SK-N-SH (cell line): ENCODE measurements around the gene ARHGAP31. TPM values are rescaled to one million over a fixed set of nuclear protein-coding genes. Genes with fewer than 3 reads are reported as not detected.

Experiments used
- CTCF ChIA-PET: fragments of 300-600, 350-600 bp; formaldehyde crosslinking; extraction: SDS; loops from one replicate; lab custom pipeline; 2021; lab: Yijun Ruan, JAX
- POLR2A ChIA-PET: fragments of 350-600 bp; sonication (Branson Sonifier 250); formaldehyde crosslinking; extraction: SDS; loops from one replicate; lab custom pipeline; 2020; ENCODE audit warnings: antibody characterized with exemption, inconsistent platforms; lab: Yijun Ruan, JAX
- DNase-seq: peaks from one replicate; pipeline ENCODE4 v3.0.0; 2012
- H2AFZ ChIP-seq: fragments of 200-600 bp; sonication (generic); 2 replicates; pipeline ENCODE4 v1.8.1; 2016; ENCODE audit warnings: antibody characterized with exemption, mild to moderate bottlenecking, low read depth
- H3F3A ChIP-seq: fragments of 200-600 bp; sonication (generic); replicated peaks from 2 replicates; pipeline ENCODE3; 2016; ENCODE audit warnings: antibody characterized with exemption, mild to moderate bottlenecking; ENCODE audit not compliant: insufficient read depth
- H3K27ac ChIP-seq, 2 experiments: fragments of 200-500 bp in 1 of 2; fragments of 200-600 bp in 1 of 2; sonication (Bioruptor generic) in 1 of 2; sonication (generic), shearing (Covaris generic) in 1 of 2; 2 replicates each; pipeline versions ENCODE4 v1.5.1 to v1.6.1; 2014 to 2016; ENCODE audit warnings: low read depth in 2 of 2, inconsistent platforms in 1 of 2, low read length in 1 of 2, mild to moderate bottlenecking in 1 of 2, mixed read lengths in 1 of 2
- H3K27me3 ChIP-seq: fragments of 200-600 bp; sonication (generic), shearing (Covaris generic); 2 replicates; pipeline ENCODE4 v1.6.1; 2016; ENCODE audit warnings: mixed run types; ENCODE audit not compliant: insufficient read depth
- H3K36me3 ChIP-seq, 2 experiments: fragments of 200-500 bp in 1 of 2; fragments of 200-600 bp in 1 of 2; sonication (Bioruptor generic) in 1 of 2; sonication (generic) in 1 of 2; replicated peaks in 1 of 2; 2 replicates each; pipeline versions ENCODE3 to v1.5.1; 2014 to 2016; ENCODE audit warnings: low read length in 1 of 2, mild to moderate bottlenecking in 1 of 2; ENCODE audit not compliant: insufficient read depth in 2 of 2, control insufficient read depth in 1 of 2
- H3K4me1 ChIP-seq, 2 experiments: fragments of 200-500 bp in 1 of 2; fragments of 200-600 bp in 1 of 2; sonication (Bioruptor generic) in 1 of 2; sonication (generic), shearing (Covaris generic) in 1 of 2; 2 replicates each; pipeline versions ENCODE4 v1.5.1 to v1.6.1; 2014 to 2016; ENCODE audit warnings: low read depth in 1 of 2, low read length in 1 of 2, mixed run types in 1 of 2; ENCODE audit not compliant: insufficient read depth in 2 of 2, control insufficient read depth in 1 of 2
- H3K4me2 ChIP-seq: fragments of 200-600 bp; sonication (generic), shearing (Covaris generic); 2 replicates; pipeline ENCODE4 v1.6.1; 2017; ENCODE audit warnings: mixed run types
- H3K4me3 ChIP-seq, 2 experiments: fragments of 200-500 bp in 1 of 2; fragments of 200-600 bp in 1 of 2; sonication (Bioruptor generic) in 1 of 2; sonication (generic), shearing (Covaris generic) in 1 of 2; 2 replicates each; pipeline versions ENCODE4 v1.5.1 to v1.8.1; 2014 to 2016; ENCODE audit warnings: low read depth in 2 of 2, inconsistent platforms in 1 of 2, low read length in 1 of 2, mild to moderate bottlenecking in 1 of 2, mixed read lengths in 1 of 2, moderate library complexity in 1 of 2
- H3K79me2 ChIP-seq: fragments of 200-600 bp; sonication (generic); 2 replicates; pipeline ENCODE4 v1.8.1; 2017; ENCODE audit warnings: mild to moderate bottlenecking; ENCODE audit not compliant: insufficient read depth
- H3K9ac ChIP-seq: fragments of 200-600 bp; sonication (generic); 2 replicates; pipeline ENCODE4 v1.6.1; 2017; ENCODE audit warnings: mixed run types
- H3K9me2 ChIP-seq: fragments of 200-600 bp; sonication (generic); 2 replicates; pipeline ENCODE4 v1.6.1; 2017; ENCODE audit warnings: mixed run types
- H3K9me3 ChIP-seq: fragments of 200-600 bp; sonication (generic); 2 replicates; pipeline ENCODE4 v1.6.1; 2017; ENCODE audit warnings: mixed run types, mild to moderate bottlenecking, moderate library complexity
- H4K20me1 ChIP-seq: fragments of 200-600 bp; sonication (generic); 2 replicates; pipeline ENCODE4 v1.6.1; 2017; ENCODE audit warnings: mild to moderate bottlenecking, mixed run types; ENCODE audit not compliant: insufficient read depth
- CTCF ChIP-seq: fragments of 200-600 bp; sonication (generic); IDR thresholded peaks from 2 replicates; pipeline ENCODE4 v1.6.1; 2017; ENCODE audit warnings: antibody characterized with exemption, mild to moderate bottlenecking, moderate library complexity
- EP300 ChIP-seq, 2 experiments: IDR thresholded peaks; 2 replicates each; pipeline versions ENCODE4 v1.4.0 to v1.6.1; 2012; ENCODE audit warnings: borderline replicate concordance in 1 of 2, low read depth in 1 of 2, low read length in 1 of 2
- EZH2phosphoT487 ChIP-seq: fragments of 200-600 bp; sonication (generic); IDR thresholded peaks from 2 replicates; pipeline ENCODE4 v1.6.1; 2017; ENCODE audit warnings: low read depth, mixed run types, mild to moderate bottlenecking, antibody characterized with exemption, moderate library complexity, borderline replicate concordance
- FOSL2 ChIP-seq: IDR thresholded peaks from 2 replicates; pipeline ENCODE4 v1.4.0; 2012; ENCODE audit warnings: low read depth, mild to moderate bottlenecking, moderate library complexity, borderline replicate concordance
- FOXJ3 ChIP-seq: sonication (generic); formaldehyde crosslinking; IDR thresholded peaks from 2 replicates; pipeline ENCODE4 v1.5.1; 2020; ENCODE audit warnings: mild to moderate bottlenecking, missing genetic modification reagents
- FOXM1 ChIP-seq: IDR thresholded peaks from 2 replicates; pipeline ENCODE4 v1.4.0; 2012; ENCODE audit warnings: low read depth, mild to moderate bottlenecking
- JUND ChIP-seq: IDR thresholded peaks from 2 replicates; pipeline ENCODE4 v1.4.0; 2012
- MAX ChIP-seq: IDR thresholded peaks from 2 replicates; pipeline ENCODE4 v1.4.0; 2012; ENCODE audit warnings: low read depth
- MXI1 ChIP-seq: IDR thresholded peaks from 2 replicates; pipeline ENCODE4 v1.6.1; 2012; ENCODE audit warnings: mild to moderate bottlenecking, low read depth, low read length, improper control_type of control experiment
- NFIC ChIP-seq: IDR thresholded peaks from 2 replicates; pipeline ENCODE4 v1.4.0; 2012; ENCODE audit warnings: borderline replicate concordance
- NRF1 ChIP-seq: IDR thresholded peaks from 2 replicates; pipeline ENCODE4 v1.6.1; 2012; ENCODE audit warnings: low read depth, mild to moderate bottlenecking, low read length
- POLR2AphosphoS5 ChIP-seq: IDR thresholded peaks from 2 replicates; pipeline ENCODE4 v1.6.1; 2012; ENCODE audit warnings: low read depth, low read length
- RAD21 ChIP-seq: IDR thresholded peaks from 2 replicates; pipeline ENCODE4 v1.6.1; 2012; ENCODE audit warnings: mild to moderate bottlenecking, low read length
- RFX5 ChIP-seq: IDR thresholded peaks from 2 replicates; pipeline ENCODE4 v1.6.1; 2012; ENCODE audit warnings: mild to moderate bottlenecking, improper control_type of control experiment, low read length
- RXRA ChIP-seq: IDR thresholded peaks from 2 replicates; pipeline ENCODE4 v1.4.0; 2012; ENCODE audit warnings: low read depth, mild to moderate bottlenecking, borderline replicate concordance
- SMC3 ChIP-seq: IDR thresholded peaks from 2 replicates; pipeline ENCODE4 v1.6.1; 2012; ENCODE audit warnings: low read depth, low read length, improper control_type of control experiment
- TCF12 ChIP-seq: IDR thresholded peaks from 2 replicates; pipeline ENCODE4 v1.4.0; 2012
- WGBS: methylation state at CpG from one replicate; pipeline ENCODE4 v1.1.6; 2017; ENCODE audit warnings: low lambda C conversion rate; 5-methylcytosine and 5-hydroxymethylcytosine counted together
- polyA plus RNA-seq, 3 experiments: library from polyadenylated mRNA; depleted of rRNA; stranded (reverse); fragments of >200 nt; gene quantifications; 2 replicates each; pipeline ENCODE4 v1.2.3, GENCODE V29; 2012
- TF ChIP-seq, protein P1 (sequence below): IDR thresholded peaks from 2 replicates; pipeline ENCODE4 v1.4.0; 2012; ENCODE audit warnings: low read depth, borderline replicate concordance
- TF ChIP-seq, protein P2 (sequence below): IDR thresholded peaks from 2 replicates; pipeline ENCODE4 v1.4.0; 2012; ENCODE audit warnings: low read depth, borderline replicate concordance

The ARHGAP31 gene
- polyA plus RNA-seq, 1 of the 3 experiments (the other 2 are of a cell fraction) = 4.4 TPM

- no peak overlapping the region for H2AFZ ChIP-seq
- no peak overlapping the region; a peak in 1 of 4 replicates for H3K27ac ChIP-seq
- H3K79me2 ChIP-seq = no peaks in the 10 kb centered on the region
- no peaks in the 10 kb centered on the region for H3F3A ChIP-seq
- H3K27me3 ChIP-seq = no peaks in the 10 kb centered on the region
- H3K9me2 ChIP-seq = no peaks in the 10 kb centered on the region
- WGBS = 90% methylated on average over 3 of the region's 3 CpGs
- H3K4me3 ChIP-seq = no peak overlapping the region
- peaks cover 22 to 35% of the 10 kb centered on the region in 2 experiments for H3K36me3 ChIP-seq
- no peaks in the 10 kb centered on the region for H3K9me3 ChIP-seq
- CTCF ChIA-PET = interaction anchor here (0.6 kb wide), 1 partner anchor 236 kb away, joined by 3 read pairs; no protein-coding TSS in a partner anchor
- no peaks in the 10 kb centered on the region for H4K20me1 ChIP-seq
- H3K4me2 ChIP-seq = no peak overlapping the region
- H3K9ac ChIP-seq = no peak overlapping the region
- no peak for DNase-seq
- peaks cover 0 to 6% of the 10 kb centered on the region in 2 experiments; a peak in 1 of 4 replicates for H3K4me1 ChIP-seq
- no peak for TF ChIP-seq EZH2phosphoT487
- TF ChIP-seq CTCF = 0 out of 2 replicates have a peak, but pooled peaks have one; percentile 11
- TF ChIP-seq NFIC = peak; percentile 12; the same call in 1 of the 2 replicates
- POLR2A ChIA-PET = no interaction called here
Measured at GRCh38 chr3:119380697-119381096, 86.5 kb downstream of the ARHGAP31 start.

DNA sequence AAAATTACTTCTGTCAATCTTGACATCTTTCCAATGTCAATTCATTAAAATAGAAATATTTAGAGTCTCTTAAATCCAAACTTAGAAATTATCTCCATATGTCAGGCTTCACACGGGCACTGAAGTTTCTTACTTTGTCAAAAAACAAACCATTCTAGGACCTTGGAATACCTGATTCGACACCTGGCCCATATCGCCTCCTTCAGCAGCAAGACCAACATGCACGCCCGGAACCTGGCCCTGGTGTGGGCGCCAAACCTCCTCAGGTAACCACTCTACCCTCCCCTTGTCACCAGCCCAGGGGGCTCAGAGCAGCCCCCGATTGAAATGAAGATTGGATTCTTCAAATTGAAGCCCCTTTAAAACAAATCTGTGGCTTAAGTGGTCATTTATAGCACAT, 88.0 kb downstream of the ARHGAP31 start:
- ChIA-PET CTCF (interaction anchor here (1.0 kb wide), 1 partner anchor 498 kb away, joined by 3 read pairs; no protein-coding TSS in a partner anchor), POLR2A (no interaction called here)
- no peak overlapping the region for H3K9ac ChIP-seq
- no peaks in the 10 kb centered on the region for H3K27me3 ChIP-seq
- no peaks in the 10 kb centered on the region for H3K79me2 ChIP-seq
- H3K36me3 ChIP-seq = peaks cover 21 to 41% of the 10 kb centered on the region in 2 experiments
- TF ChIP-seq JUND (no peak), SMC3 (no peak), MXI1 (no peak), EP300 (IDR thresholded peaks at IDR 0.05; ENCODE audit: borderline replicate concordance in 1 of 2, low read depth in 1 of 2, low read length in 1 of 2) (no peak), FOSL2 (no peak), TCF12 (no peak), FOXJ3 (CRISPR knock-in tag) (no peak), POLR2AphosphoS5 (no peak), MAX (no peak), RFX5 (no peak), NRF1 (no peak), FOXM1 (no peak), RAD21 (no peak), CTCF (no peak), NFIC (no peak), EZH2phosphoT487 (no peak), RXRA (no peak)
- TF ChIP-seq, protein P1, sequence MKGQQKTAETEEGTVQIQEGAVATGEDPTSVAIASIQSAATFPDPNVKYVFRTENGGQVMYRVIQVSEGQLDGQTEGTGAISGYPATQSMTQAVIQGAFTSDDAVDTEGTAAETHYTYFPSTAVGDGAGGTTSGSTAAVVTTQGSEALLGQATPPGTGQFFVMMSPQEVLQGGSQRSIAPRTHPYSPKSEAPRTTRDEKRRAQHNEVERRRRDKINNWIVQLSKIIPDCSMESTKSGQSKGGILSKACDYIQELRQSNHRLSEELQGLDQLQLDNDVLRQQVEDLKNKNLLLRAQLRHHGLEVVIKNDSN = no peak
- TF ChIP-seq, protein P2, sequence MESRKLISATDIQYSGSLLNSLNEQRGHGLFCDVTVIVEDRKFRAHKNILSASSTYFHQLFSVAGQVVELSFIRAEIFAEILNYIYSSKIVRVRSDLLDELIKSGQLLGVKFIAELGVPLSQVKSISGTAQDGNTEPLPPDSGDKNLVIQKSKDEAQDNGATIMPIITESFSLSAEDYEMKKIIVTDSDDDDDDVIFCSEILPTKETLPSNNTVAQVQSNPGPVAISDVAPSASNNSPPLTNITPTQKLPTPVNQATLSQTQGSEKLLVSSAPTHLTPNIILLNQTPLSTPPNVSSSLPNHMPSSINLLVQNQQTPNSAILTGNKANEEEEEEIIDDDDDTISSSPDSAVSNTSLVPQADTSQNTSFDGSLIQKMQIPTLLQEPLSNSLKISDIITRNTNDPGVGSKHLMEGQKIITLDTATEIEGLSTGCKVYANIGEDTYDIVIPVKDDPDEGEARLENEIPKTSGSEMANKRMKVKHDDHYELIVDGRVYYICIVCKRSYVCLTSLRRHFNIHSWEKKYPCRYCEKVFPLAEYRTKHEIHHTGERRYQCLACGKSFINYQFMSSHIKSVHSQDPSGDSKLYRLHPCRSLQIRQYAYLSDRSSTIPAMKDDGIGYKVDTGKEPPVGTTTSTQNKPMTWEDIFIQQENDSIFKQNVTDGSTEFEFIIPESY = no peak
- WGBS = 96% methylated on average over 7 of the region's 7 CpGs
- H3K9me2 ChIP-seq = no peaks in the 10 kb centered on the region
- H2AFZ ChIP-seq = no peak overlapping the region
- H3K9me3 ChIP-seq = no peaks in the 10 kb centered on the region
- H3K4me2 ChIP-seq = no peak overlapping the region
- no peaks in the 10 kb centered on the region for H4K20me1 ChIP-seq
- DNase-seq = no peak
- no peak overlapping the region for H3K4me3 ChIP-seq
- no peaks in the 10 kb centered on the region for H3F3A ChIP-seq
- H3K27ac ChIP-seq = no peak overlapping the region
- peaks cover 0 to 6% of the 10 kb centered on the region in 2 experiments; a peak in 1 of 4 replicates for H3K4me1 ChIP-seq
